HG02571 (cell line): ENCODE results near the gene TEX30.

Source experiments
- ATAC-seq: cut with Tn5 transposase; IDR thresholded peaks from one replicate; pipeline ENCODE4 v1.9.1; 2021; ENCODE audit warnings: mild to moderate bottlenecking, moderate library complexity; ENCODE audit not compliant: unreplicated experiment

Gene TEX30

DNA sequence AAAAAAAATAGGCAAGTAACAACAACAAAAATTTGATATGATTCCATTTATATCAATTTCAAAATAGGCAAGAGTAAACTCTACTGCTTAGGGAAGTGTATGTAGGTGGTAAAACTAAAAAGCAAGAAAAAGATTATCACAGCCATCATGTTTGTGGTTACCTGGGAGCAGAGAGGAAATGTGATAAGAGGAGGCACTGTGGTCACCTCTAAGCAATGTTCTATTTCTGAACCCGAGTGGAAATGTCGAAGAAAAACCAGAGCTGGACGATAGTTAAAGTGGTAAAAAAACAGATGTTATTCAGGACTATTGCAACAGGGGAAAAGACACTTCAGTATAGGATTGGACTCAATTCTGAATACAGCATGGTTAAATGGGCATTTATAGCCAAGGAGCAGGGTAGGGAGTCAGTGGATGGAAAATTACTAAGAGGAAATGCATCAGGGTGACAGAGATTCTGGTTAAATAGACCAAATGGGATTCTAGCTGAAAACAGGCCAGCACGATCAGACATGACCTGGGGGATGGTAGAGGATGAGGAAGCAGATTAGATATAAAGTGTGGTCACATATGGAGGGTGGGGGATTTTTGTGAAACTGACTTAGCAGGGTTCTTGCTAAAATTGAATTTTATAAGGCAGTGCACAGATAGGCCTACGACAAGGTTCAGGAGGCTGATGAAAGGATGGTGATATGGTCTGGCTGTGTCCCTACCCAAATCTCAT is 6.0 kb upstream of the TEX30 start:
- ATAC-seq, result no peak

DNA sequence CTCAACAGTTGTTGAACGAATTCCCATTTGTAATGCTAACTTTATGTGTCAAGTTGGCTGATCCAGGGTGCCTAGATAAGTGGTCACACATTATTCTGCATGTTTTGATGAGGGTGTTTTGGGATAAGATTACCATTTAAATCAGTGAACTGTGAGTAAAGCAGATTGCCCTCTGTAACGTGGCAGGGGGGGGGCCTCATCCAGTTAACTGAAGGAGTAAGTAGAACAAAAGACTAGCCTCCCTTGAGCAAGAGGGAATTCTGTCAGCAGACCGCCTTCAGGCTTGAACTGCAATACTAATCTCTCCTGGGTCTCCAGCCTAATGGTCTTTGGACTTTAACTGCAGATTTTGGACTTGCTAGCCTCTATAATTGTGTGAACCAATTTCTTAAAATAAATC is 4.2 kb upstream of the TEX30 start:
- no peak for ATAC-seq

DNA sequence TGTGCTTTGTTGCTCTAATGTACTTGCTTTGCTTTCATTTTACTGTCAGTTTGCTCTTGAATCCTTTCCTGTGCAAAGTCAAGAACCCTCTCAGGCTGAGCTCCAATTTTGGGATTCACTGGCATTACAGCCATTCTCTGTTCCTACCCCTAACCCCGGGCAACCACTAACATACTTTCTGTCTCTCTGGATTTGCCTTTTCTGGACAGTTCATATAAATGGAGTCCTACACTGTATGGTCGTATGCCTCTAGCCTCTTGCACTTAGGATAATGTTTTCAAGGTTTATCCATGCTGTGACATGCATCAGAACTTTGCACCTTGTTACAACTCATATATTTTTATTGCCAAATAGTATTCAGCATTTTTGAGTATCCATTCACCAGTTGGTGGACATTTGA is 2.7 kb upstream of the TEX30 start:
- ATAC-seq, result no peak

DNA sequence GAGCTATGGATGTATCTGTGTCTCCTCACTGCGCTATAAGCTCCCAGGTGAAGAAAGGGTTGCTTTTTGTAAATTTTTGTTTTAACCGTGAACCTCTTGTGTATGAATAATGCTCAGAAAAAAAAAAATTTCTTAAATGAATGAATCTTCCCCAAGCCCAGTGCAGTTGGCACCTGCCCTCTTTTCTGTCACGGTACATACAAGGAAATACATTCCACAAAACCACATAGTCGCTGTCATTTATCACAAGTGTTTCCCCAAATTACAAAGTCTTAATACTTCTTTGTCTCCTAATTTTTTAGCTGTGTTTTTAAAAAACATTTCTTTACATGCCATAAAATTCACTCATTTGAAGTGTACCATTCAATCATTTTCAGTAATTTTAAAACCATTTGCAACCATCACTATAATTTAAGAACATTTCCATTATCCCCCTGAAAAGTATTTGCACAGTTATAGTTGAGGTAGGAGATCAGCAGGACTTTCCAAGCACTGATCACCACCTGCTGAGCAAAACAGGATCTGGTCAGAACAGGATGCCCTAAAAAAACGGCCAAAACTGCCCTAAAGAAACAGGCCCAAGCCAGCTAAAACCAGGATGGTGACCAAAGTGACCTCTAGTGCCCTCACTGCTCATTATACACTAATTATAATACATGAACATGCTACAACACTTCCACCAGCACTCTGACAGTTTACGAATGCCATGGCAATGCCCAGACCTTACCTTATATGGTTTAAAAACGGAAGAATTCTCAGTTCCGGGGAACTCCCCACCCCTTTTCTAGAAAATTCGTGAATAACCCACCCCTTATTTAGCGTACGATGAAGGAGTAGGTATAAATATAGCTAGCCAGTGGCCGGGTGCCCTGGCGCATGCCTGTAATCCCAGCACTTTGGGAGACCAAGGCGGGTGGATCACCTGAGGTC is 1.3 kb upstream of the TEX30 start:
- no peak for ATAC-seq

DNA sequence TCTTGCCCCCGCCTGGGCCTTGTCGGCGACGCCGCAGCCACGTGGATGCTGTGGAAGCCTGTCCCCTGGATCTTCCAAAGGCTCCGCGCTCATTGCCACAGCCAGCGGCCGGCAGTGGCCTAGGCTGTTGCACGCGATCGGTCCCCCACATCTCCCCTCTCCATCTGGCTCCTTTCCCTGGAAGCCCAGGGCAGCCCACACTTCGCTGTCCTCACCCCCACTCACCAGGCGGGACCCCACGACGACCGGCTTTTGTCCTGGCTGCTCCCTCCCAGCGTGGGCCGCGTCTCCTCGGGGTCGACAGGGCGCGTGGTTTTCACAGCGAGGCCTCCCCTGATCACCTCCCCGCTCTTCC is 605 bp upstream of the TEX30 start:
- no peak for ATAC-seq

DNA sequence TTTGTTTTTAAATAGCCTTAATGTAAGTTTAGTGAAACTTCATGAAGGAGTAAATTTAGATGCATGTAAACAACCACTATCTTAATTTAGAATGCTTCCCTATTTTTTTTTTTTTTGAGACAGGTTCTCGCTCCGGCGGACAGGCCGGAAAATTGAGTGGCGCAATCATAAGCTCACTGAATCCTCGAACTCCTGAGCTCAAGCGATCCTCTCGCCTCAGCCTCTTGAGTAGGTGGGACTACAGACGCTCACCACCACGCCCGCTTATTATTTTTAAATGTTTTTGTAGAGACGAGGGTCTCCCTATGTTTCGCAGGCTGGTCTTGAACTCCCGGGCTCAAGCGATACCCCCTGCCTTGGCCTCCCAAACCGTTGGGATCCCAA is 1.6 kb downstream of the TEX30 start:
- ATAC-seq, result no peak

DNA sequence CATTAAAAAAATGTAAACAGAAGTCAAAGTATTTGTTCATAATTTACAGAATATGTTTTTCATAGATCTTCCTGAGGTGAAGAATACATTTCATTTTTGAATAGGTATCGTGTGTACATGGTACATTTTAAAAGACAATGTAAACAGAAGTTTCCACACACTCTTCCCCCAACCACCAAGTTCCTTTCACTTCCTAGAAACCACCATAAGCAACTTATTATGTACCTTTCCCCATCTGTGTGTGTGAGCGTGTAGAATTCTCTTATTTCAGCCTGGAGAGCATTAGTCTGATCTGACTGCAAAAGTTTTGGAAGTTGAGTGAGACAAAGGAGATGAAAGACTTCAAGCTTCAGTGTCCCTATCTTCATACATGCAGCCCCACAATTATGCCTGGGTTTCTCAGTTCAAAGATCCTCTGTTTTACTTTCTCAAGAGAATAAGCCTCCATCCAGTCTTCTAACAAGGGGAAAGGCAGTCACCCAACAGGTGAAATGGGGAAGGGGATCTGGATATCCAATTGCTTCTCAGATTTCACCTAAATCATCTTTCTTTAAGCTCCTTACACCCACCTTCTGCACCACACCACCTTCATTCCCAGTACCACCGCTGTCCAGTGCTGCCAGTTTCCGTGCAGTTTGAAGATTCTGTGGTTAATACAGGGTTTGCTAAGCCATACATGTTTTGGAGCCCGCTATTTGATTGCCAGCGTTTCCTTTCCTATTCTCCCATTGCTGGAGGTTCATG is 2.1 kb downstream of the TEX30 start:
- ATAC-seq, result no peak

DNA sequence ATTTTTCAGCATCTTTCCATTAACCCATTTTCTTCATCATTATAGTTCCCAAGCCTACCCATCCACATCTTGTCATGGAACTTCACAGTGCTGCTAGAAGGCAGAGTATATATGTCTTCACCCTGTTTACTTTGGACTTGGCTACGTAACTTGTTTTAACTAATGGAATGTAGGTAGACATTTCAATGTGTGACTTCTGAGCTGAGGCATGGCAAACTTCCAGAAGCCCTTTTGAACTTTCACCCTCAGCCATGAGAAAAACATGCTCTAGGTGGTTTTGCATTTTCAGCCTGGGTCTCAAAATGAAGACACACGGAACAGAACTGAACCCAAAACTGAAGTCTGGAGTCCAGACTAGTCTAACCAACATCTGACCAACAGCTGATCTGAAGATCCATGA is 3.2 kb downstream of the TEX30 start:
- no peak for ATAC-seq

DNA sequence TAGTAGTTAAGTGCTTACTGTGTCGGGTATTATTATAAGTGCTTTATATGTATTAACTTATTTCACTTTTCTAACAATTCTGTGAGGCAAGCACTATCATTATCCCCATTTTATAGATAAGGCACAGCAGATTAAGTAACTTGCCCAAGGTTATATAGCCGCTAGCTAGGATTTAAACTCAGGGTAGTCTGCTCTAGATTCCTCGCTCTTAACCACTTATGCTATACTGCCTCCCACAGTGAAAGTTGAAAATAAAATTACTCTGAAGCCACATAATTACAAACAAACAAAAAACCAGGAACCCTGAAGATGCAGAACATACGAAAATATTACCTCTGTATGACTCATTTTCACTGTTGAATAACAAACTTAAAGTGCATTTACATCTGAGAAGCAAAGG is 3.9 kb downstream of the TEX30 start:
- ATAC-seq, result no peak

DNA sequence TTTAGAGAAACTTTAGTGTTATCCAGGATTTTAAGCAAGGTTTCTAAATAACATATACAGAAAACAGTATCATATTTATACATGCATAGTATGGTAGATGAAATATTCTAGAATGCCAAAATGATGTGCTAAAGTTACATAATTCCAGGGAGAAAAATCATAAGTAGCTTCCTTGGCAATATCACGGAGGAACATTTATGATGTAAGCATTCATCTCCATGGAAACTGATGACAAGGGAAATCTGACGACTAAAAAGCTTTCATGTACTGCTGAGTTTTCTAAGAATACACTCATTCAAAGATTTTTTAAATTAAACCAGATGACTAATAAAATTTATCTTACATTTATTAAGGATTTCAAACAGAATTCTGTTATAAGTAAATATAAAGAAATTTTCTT is 4.7 kb downstream of the TEX30 start:
- no peak for ATAC-seq

DNA sequence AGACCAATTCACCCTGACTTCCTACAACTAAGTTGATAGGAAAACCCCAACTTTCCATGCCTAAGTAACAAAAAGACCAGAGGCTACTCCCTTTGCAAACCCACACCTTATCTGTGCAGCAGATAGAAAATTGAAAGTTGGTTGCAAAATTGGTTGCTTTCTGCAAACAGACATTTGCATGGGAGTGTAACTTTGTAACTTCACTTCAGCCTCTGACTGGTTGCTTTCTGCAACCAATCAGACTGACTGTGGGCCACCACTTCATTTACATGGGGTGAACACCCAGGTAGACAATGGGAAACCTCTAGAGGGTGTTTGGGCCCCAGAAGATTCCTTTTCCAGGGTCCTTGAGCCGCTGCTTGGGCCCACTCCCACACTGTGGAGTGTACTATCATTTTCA is 9.8 kb downstream of the TEX30 start:
- ATAC-seq, result no peak

DNA sequence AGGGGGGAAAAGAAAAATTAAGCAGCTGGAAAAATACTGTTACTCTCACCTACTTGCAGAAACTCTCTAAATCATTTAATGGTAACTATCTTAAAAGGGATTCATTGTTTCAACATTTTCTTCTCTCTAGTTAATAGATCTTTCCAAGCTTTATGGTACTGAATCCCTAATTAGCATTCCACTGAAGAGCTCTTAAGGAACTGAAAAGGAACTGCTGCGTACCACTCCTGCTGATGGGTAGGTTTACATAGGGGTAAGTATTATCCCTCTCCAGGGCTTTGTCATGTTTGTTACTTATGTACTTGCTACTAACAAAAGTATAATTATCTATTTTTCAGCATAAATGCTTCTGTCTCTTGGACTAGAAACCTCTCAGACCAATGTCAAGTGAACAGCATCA is 12.5 kb downstream of the TEX30 start:
- ATAC-seq, result no peak

DNA sequence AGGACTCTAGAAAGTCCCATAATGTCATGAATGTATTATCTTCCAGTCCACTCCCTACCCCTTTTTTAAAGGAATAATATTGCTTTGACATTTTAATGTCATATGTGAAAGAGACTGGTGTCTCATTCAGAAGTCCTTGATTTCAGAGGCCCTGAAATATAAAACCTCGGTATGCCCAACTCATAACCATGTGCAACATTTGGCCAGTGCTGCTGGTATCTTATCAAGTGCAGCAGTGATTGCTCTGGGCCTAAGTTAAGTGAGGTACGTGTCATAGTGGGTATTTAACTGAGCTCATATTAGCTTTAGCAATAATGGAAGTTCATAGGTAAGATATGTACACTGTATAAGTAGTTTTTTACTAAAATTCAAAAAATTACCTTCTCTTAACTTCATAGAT is 14.7 kb downstream of the TEX30 start:
- ATAC-seq, result no peak

DNA sequence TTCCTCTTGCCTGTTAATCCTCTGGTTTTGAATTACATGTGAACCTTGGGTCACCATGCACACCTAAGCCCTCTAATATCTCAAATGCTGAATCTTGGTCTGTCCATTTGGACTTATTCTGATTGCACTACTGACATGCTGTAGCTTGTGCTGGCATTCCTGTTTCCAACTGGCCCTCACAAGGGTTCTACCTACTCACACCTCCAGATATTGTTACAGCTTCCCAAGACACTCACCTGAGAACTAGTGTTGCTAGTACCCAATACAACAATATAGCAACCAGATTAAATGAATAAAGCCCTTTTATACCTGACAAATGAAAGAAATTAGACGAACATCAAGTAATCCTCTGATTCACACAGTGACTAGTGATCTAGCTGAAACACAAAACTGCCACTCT is 16.6 kb downstream of the TEX30 start:
- no peak for ATAC-seq

DNA sequence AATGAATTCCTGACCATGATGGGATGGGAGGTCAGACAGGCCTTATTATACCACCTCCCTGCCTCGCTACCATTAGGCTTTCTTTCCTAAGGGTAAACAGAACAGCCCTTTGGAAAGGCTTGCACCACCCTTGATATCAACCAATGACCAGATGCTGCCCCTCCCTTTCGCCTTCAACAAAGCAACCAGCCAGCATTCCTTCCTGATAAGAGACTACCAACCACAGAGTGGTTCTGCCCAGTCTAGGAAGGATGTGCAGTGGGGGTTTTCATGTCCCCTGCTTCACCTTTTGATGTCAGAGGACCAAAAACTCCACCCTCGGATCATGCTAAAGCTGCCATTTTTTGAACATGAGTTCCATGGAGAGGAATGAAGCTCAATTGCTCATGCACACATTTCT is 21.7 kb downstream of the TEX30 start:
- no peak for ATAC-seq

DNA sequence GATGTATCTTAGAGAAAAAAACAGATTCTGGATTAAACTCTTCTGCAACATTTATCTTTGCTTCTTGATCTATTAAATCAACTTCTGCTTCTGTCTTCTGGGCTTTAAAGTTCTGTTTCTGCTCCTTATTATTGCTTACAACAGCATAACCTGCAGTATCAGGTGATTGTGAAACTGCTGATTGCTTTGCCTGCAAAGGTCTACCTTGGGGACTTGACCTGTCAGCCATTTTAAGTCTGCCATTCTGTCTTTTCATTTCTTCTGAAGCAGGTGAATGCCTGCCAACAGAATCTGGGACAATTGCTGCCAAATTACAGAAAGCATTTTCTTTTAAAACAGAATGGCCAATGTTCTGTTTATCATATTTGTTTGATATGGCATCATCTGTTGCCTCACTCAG is 31.1 kb downstream of the TEX30 start:
- ATAC-seq, result no peak

DNA sequence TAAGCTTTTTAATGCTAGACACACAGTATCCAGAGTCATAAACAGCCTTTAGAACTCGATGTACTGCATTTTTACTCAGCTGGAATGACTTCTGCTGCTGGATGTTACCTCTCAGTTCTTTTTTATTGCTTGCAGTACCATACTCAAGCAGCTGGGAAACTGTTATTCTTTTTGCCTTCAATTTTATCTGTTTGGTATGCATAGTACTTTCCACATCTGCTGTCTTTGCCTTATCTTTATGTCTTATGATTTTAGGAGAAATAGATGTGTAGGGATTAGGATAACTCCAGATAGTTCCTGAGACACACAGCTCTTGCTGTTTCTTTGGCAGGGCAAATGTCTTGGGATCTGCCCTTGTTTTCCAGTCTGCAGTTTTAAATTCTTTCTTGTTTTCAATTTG is 31.5 kb downstream of the TEX30 start:
- ATAC-seq, result no peak

DNA sequence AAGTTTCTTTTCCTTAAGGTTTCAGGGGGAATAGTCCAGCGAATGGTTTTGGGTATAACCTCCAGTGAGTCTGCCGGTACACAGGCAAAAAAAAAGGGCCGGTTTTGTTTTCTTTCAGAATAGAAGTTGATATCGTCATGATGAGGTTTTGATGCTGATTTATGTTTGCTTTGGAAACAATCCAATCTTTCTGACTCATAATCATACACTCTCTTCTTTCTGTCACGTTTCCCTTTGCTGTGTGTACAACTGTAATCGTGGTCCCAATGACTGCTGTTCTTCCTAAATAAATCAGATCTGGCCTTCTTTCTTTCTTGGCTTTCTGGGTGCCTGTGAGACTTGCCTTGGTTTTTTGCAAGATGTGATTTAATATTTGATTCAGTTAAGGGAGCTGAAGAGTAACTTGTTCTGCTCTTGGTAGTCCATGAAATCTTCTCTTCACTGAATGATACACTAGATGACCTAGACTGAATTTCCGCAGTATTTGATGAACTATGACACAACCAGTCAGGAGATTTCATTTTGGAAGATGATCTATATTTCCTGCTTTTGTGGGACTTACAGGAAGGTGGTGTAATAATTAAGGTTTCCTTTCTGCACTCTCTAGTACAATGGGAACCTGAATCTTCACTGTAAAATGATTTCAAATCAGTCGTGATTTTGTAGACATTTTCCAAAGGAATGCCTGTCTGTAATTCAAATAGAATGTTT is 43.9 kb downstream of the TEX30 start:
- no peak for ATAC-seq

DNA sequence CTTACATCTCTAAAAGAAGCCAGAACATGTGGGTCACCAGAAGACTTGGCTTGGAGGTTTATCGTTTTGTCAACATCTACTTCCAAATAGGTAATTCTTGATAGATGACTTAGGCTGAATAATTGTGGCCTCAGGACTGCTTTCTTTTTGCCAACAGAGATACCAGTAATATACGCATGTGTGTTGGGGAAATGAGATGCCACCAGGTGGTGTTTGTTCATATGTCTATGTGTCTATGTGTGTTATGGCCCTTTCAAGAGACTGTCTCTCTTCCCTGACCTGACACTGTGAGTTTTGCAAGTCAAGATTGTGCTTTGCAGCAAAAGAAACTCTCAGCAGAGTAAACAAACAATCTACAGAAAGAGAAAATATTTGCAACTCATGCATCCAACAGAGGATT is 47.2 kb downstream of the TEX30 start:
- ATAC-seq, result no peak

DNA sequence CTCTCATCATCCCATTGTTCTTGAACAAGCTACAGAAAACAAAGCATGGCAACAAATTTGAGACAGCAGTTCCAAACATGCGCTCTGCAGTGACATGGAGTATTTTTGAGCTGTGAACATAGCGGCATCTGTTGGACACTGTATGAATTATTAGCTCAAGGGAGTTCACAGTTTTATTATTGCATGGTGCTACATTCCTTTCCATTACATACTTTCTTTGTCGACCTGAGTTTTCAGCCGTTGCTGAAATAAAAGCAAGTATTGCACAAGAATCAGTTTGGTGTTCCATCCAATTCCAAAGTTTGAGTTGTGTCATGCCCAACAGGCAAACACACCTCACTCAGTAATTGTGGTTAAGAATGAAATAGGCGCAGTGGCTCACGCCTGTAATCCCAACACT is 48.7 kb downstream of the TEX30 start:
- no peak for ATAC-seq

DNA sequence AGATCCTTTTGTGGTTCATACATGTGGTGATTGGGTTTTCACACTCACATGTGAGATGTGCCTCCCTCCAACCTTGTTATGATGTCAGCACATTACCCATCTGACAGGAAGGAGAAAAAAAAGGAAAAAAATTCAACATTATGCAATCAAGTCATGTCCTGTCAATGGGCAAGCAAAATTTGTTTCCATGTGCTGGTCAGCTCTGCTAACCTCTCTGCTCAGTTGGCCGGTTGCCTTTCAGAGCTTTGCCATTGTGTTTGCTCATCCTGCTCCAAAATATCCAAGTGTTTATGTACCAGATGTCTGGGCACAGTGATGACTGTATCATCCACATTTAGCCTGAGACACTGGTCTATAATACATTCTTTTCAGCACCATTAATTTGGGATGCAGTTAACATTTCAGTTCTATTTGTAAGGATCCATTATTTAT is 51.8 kb downstream of the TEX30 start:
- ATAC-seq, result no peak
